WERI-Rb-1 (cell line): ENCODE data around the gene GJA3.

Experiments
- DNase-seq: peaks from one replicate; pipeline ENCODE4 v3.0.0-alpha.2; 2020
- H3K27ac ChIP-seq: fragments of 250-450 bp; sonication (Bioruptor Pico); 2 replicates; pipeline ENCODE4 v1.5.1; 2020; ENCODE audit warnings: mild to moderate bottlenecking, moderate library complexity
- H3K27me3 ChIP-seq: fragments of 250-450 bp; sonication (Bioruptor Pico); 2 replicates; pipeline ENCODE4 v1.5.1; 2021; ENCODE audit warnings: mild to moderate bottlenecking, low read depth, moderate library complexity; ENCODE audit not compliant: insufficient read depth, severe bottlenecking
- H3K36me3 ChIP-seq: fragments of 250-450 bp; sonication (Bioruptor Pico); 2 replicates; pipeline ENCODE4 v1.5.1; 2020; ENCODE audit warnings: mild to moderate bottlenecking, moderate library complexity
- H3K4me3 ChIP-seq: 2 replicates; pipeline ENCODE4 v1.5.1; 2011; ENCODE audit warnings: low read depth, mild to moderate bottlenecking, control low read depth, low read length
- H3K9me3 ChIP-seq: fragments of 250-450 bp; sonication (Bioruptor Pico); 2 replicates; pipeline ENCODE4 v1.5.1; 2021; ENCODE audit warnings: mild to moderate bottlenecking, moderate library complexity; ENCODE audit not compliant: severe bottlenecking
- TF ChIP-seq, protein P1 (sequence below): IDR thresholded peaks from 2 replicates; pipeline ENCODE4 v1.5.1; 2011; ENCODE audit warnings: low read depth, mild to moderate bottlenecking, control low read depth, inconsistent platforms, low read length

The GJA3 gene

DNA sequence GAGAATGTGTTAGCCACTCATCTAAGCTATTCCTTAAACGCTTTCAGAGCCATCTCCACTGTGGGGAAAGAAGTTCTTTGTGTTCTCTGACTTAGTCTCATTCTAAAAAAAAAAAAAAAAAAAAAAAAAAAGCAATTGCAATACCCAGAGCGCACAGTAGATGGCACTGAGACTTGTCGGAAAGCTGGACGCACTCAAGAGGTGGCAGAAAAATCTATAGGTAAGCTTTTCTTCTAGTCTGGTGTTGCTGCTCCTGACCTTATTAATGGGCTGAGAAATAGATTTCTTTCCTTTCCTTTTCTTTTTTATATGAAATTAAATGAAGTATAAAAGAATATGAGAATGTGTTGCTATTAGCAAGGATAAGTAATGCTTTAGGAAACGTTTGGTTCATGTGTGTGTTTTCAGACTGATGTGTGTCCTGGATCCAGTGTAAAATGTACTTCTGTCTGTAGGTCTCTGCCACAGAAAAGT, 36.5 kb upstream of the GJA3 start:
- Histone ChIP-seq H3K27ac (no peak overlapping the region), H3K9me3 (peaks cover 7% of the 10 kb centered on the region), H3K27me3 (peaks cover 81% of the 10 kb centered on the region), H3K36me3 (no peaks in the 10 kb centered on the region), H3K4me3 (no peak overlapping the region)
- DNase-seq: no peak
- TF ChIP-seq, protein P1, sequence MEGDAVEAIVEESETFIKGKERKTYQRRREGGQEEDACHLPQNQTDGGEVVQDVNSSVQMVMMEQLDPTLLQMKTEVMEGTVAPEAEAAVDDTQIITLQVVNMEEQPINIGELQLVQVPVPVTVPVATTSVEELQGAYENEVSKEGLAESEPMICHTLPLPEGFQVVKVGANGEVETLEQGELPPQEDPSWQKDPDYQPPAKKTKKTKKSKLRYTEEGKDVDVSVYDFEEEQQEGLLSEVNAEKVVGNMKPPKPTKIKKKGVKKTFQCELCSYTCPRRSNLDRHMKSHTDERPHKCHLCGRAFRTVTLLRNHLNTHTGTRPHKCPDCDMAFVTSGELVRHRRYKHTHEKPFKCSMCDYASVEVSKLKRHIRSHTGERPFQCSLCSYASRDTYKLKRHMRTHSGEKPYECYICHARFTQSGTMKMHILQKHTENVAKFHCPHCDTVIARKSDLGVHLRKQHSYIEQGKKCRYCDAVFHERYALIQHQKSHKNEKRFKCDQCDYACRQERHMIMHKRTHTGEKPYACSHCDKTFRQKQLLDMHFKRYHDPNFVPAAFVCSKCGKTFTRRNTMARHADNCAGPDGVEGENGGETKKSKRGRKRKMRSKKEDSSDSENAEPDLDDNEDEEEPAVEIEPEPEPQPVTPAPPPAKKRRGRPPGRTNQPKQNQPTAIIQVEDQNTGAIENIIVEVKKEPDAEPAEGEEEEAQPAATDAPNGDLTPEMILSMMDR: peak; percentile 72

DNA sequence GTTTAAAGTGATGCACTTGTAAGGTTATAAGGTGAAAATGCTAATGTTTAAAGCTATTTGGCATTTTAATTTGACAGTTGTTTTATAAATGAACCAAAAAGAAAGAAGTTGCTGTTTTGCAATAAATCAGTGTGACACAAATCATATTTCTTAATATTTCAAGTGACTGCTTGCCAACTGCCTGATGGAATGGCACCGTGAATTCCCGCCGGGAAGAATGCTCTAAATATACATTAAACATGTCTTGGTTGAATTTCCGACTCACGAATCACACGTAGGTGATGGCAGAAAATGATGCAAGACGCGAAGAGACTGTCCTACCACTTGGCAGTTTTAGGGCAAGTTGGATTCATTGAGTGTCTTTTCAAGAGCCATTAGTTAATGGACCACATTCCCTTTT, 34.9 kb upstream of the GJA3 start:
- peaks cover 5% of the 10 kb centered on the region for H3K9me3 ChIP-seq
- H3K27me3 ChIP-seq: peaks cover 82% of the 10 kb centered on the region
- H3K4me3 ChIP-seq: no peak overlapping the region
- TF ChIP-seq, protein P1: no peak
- H3K27ac ChIP-seq: no peak overlapping the region
- no peaks in the 10 kb centered on the region for H3K36me3 ChIP-seq
- DNase-seq: no peak

DNA sequence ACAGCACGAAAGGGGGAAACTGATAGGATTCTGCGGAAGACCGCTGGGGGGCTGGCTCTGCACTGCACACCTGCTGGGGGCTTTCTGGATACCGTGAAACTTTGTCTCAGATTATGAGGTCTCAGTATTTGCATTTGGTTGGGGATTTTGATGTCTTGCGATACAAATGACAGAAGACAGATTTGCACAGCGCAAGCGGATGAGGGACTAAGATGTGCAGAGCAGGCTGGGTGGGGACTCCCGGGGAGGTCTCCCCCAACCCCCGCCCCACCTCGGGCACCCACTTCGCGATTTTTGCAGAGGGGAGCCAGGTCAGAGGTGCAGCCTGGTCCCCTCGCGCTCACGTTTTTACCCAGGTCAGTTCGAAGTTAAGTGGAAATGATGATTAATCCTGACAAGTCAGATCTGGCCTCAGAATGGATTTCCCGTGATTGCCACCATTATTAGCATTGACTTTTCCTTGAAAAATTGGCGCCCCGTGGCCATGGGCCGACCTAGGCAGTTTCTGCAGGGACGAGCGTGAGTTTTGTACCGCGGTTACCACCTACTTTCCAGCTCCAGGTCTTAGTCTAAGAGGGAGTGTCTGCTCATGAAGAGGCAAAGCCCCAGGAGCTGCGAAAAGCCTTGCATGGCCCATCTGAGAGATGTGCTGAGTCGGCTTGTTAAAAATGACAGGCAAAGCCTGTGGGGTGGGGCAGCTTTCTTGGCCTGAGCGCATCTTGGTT, 33.2 kb upstream of the GJA3 start:
- Histone ChIP-seq H3K27ac (no peak overlapping the region), H3K27me3 (peaks cover 89% of the 10 kb centered on the region), H3K4me3 (no peak overlapping the region), H3K9me3 (peaks cover 11% of the 10 kb centered on the region), H3K36me3 (no peaks in the 10 kb centered on the region)
- no peak for DNase-seq
- TF ChIP-seq, protein P1: no peak

DNA sequence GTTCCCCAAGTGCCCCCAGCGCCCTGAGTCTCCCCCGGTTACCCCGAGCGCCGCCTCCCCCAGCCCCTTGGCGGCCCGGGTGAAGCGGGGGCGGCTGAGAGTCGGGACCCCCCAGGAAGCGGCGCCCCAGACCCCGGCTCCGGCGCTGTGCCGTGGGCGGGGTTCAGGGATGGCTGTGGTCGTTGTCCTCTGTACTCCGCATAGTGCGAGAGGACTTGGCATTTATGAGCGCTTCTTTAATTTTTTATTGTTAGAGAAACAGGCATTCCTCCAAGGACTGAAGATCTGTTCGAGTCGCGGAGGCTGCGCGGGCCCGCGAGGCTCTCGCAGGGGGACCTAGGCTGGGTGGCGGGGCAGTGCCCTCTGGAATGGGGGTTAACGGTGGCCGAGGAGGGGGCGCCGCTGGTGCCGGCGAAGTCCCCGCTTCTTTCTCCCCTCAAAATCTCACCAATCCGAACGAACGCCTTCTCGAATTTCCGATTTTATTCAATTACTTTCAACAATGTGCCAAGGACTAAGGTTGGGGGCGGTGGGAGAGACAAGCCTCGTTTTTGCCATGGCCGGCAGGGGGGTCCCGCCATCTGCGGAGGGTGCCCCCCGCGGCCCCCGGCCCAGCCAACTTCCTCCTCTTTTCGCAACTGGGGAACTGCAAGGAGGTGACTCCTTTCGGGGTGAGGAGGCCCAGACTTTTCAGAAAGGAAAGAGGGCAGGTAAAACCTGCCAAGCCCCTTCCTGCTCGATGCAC, 32.5 kb upstream of the GJA3 start:
- DNase-seq: no peak
- peak overlapping the region; percentile 27 for H3K4me3 ChIP-seq
- no peaks in the 10 kb centered on the region for H3K36me3 ChIP-seq
- TF ChIP-seq, protein P1: no peak
- no peak overlapping the region for H3K27ac ChIP-seq
- peaks cover 96% of the 10 kb centered on the region for H3K27me3 ChIP-seq
- H3K9me3 ChIP-seq: peaks cover 11% of the 10 kb centered on the region

- Histone ChIP-seq H3K27ac (no peak within 1 kb of the TSS), H3K4me3 (peak within 1 kb of the TSS; percentile 27), H3K9me3 (peaks cover 11% of the 10 kb centered on the region), H3K36me3 (no peaks in the 10 kb centered on the region), H3K27me3 (peaks cover 98% of the 10 kb centered on the region)
- no peak for DNase-seq
- TF ChIP-seq, protein P1: no peak
Observed at GRCh38 chr13:20192836-20193161, 31.9 kb upstream of the GJA3 start, which contains the start of gene GJB2. Gene GJB2 (minus strand): TSS chr13:20192938. CDS start chr13:20189581, 3,357 bp downstream.
